ENCODE measurements around the gene MMP27.
"Not testable (repeated sequence)": the region's sequence is repeated elsewhere in the genome, so short reads cannot be mapped to it uniquely, and the experiment has no call there.

MMP27 gene, protein sequence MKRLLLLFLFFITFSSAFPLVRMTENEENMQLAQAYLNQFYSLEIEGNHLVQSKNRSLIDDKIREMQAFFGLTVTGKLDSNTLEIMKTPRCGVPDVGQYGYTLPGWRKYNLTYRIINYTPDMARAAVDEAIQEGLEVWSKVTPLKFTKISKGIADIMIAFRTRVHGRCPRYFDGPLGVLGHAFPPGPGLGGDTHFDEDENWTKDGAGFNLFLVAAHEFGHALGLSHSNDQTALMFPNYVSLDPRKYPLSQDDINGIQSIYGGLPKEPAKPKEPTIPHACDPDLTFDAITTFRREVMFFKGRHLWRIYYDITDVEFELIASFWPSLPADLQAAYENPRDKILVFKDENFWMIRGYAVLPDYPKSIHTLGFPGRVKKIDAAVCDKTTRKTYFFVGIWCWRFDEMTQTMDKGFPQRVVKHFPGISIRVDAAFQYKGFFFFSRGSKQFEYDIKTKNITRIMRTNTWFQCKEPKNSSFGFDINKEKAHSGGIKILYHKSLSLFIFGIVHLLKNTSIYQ

GRCh38 chr11:102705626-102706025, at the start of gene MMP27:
Gene MMP27, minus strand, starts transcription at chr11:102705769. Its CDS starts 55 bp downstream, at chr11:102705714.
- DNase-seq (ENCODE audit: extremely low spot score, insufficient read length, low read depth), result no peak
- FAIRE-seq, result no peak

GRCh38 chr11:102753267-102753666, 47.7 kb upstream of the MMP27 start:
- no peak for FAIRE-seq

DNA sequence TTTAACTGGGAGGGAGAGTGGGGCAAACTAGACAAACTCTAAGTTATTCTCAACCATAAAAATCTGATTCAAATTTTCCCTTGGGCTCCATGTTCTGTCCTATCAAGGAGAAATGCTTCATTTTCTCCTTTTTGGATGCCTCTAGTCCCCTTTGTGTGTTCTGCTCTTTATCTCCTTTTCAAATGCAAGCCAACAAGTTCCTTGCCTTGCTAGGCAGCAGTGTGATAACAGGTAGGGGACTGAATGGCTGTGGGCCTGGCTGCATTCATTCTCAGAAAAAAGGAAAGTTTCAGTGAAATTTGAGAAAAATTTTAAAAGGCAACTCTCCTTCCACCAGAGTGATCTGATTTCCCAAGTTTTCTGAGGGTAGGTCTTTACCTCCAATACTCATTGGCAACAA, 46.1 kb upstream of the MMP27 start:
- DNase-seq (ENCODE audit: extremely low spot score, insufficient read length, low read depth) (no peak), FAIRE-seq (no peak)

More at GRCh38 chr11:102753267-102753666, 47.7 kb upstream of the MMP27 start:
- DNase-seq (ENCODE audit: extremely low spot score, insufficient read length, low read depth), result no peak

DNA sequence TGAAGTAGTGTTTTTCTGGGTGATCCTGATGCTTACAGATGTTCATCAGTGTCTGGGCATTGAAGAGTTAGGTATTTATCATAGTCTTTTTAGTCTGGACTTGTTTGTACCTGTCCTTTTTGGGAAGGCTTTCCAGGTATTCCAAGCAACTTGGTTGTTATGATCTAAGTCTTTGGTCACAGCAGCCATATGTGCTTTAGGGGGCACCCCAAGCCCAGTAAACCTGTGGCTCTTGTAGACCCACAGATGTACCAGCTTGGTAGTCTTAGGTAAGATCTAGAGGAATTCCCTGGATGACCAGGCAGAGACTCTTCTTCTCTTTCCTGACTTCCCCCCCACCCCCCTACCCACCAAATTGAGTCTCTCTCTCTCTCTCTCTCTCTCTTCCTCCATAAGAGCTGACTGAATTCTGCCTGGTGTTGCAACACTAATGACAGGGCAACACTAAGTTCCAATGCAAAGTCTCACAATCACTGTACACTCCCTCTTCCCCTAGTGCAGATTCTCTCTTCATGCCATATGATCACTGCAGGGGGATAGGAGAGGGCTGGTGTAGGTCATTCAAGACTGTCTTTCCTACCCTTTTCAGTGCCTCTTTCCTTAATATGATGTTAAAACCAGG, 43.6 kb upstream of the MMP27 start:
- FAIRE-seq (no peak), DNase-seq (ENCODE audit: extremely low spot score, insufficient read length, low read depth) (no peak)

- DNase-seq (ENCODE audit: extremely low spot score, insufficient read length, low read depth); FAIRE-seq: not testable (repeated sequence)
These were observed 41.4 kb upstream of the MMP27 start for GRCh38 chr11:102746746-102747578.

DNA sequence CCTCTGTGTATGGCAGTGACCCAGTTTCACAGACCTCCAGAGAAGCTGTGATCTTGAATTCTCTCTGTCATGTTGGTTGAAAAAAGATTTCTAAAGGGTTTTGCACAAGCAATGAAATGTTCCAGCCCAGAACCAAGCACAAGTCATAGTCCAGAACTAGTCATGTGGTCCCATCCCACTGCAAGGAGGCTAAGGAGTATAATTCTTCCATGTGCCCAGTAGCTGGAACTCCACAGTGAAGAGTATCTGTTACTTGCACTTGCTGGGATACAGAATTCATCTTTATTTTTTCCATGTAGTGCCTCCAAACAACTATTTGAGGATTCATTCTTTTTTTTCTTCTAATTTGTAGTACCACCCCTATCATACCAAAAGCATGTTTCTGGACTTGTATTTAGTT, 29.1 kb upstream of the MMP27 start:
- DNase-seq (ENCODE audit: extremely low spot score, insufficient read length, low read depth), result no peak
- no peak for FAIRE-seq

DNA sequence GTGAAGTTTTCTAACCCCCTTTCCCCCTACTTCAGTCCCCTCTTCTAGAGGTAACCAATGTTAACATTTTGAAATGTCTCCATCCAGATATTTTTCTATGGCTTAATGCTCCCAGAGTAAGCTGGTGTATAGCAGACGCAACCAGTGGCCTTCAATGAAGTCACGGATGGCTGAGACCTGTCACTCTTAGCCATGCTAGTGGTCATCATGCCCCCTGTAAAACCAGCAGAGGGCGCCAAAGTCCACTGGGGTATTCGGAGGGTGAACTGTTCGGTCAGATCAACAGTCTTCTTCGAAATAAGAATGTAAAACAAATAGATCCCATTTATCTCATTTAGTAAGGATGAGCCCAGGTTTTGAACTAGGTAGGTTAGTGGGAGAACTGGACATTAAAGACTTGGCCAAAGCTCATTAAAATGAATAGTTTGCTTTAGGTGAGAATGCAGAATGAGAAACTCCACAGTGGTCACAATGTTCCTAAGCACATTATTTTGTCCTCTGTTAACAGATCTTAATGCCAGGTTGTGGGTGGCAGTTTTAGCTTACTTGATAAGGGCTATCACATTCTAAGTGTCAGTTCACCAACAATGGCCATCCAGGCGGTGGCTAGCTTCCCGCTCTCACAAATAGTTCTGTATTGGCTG, 27.8 kb upstream of the MMP27 start:
- no peak for DNase-seq (ENCODE audit: extremely low spot score, insufficient read length, low read depth)
- no peak for FAIRE-seq

DNA sequence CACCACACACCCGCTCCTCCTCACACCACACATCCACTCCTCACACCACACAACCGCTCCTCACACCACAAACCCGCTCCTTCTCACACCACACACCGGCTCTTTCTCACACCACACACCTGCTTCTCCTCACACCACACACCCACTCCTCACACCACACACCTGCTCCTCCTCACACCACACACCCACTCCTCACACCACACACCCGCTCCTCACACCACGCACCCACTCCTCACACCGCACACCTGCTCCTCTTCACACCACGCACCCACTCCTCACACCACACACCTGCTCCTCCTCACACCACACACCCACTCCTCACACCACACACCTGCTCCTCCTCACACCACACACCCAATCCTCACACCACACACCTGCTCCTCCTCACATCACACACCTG, 25.4 kb upstream of the MMP27 start:
- FAIRE-seq; DNase-seq (ENCODE audit: extremely low spot score, insufficient read length, low read depth): not testable (repeated sequence)

- DNase-seq (ENCODE audit: extremely low spot score, insufficient read length, low read depth) (no peak), FAIRE-seq (no peak)
These were observed 24.6 kb upstream of the MMP27 start for GRCh38 chr11:102729849-102730815.

- FAIRE-seq (no peak), DNase-seq (ENCODE audit: extremely low spot score, insufficient read length, low read depth) (no peak)
These were observed 22.3 kb upstream of the MMP27 start for GRCh38 chr11:102727890-102728289.

DNA sequence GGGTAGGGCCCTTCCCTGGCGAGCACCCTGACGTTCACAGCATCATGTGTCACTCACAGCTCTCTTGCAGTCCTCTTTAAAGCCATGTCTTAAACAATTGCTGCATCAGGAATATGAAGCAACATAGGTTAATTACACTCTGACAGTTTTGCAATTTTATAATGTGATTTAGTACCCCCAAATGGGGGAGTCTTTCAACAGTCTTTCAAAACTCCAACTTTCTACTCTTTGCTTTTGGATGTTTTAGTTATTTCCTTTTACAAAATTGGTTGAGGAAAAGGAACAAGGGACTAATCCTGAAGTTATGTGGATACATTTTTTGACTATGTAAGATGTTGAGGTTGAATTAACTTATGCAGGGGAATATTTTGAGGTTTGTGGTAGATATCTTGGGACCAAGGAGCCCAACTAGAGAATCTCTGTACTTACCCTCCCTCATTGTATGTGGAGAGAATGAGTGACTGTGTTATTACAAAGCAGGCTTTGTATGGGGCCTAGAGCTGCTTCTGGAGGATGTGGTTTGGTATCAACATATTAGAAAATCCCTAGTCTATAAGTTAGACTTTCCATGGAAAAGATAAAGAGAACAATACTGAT, 19.4 kb upstream of the MMP27 start, which contains the start of gene MMP8:
Gene MMP8 (minus strand): TSS at position 51 of the 597 bp plus-strand sequence. CDS start 99 bp downstream, outside the sequence.
- DNase-seq (ENCODE audit: extremely low spot score, insufficient read length, low read depth) (no peak), FAIRE-seq (no peak)

DNA sequence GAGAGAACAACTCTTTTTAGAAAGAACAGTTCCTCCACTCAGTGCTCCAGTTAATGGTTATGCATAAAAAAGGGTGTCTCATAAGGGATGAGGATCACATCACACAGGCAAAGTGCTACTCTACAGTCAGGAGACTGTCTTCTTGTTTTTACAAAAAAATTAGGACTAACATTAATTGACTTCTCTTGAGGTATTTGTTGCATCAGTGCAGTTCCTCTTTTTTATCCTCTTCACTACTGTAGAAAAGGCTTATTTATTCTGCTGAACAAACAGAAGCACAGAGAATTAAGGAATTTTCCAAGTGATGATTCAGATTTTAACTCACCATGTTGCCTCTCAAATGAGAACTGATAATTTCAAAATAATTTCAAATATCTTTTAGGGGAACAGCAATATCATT, 17.3 kb upstream of the MMP27 start:
- DNase-seq (ENCODE audit: extremely low spot score, insufficient read length, low read depth) (no peak), FAIRE-seq (no peak)

DNA sequence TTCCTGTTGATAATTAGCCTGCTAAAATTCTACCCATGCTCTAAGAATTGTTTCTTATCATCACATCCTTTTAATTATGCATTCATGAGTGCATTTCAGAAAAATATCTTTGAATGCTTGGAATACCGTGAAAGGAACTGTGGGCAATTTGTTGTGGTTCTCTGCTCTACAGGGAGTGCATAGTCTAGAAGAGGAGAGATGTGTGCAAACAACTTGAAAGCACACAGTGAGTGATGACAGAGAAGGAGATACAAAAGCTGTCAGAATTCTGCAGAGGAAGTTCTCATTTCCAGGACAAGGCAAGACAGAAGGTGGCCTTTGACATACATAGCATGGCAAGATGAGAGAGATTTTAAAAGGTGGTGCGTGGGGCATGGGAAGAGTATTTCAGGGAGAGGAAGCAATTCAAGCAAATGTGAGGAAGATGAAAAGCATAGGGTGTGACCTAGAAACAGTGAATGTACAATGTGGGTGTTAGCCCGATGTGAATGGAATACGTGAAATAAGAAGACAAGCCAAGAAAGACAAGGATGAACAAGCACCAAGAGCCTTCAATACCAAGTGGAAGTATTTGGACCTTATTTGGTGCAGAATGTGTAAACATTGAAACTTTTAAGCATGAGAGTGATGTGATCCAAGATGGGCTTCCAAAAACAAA, 14.2 kb upstream of the MMP27 start:
- no peak for FAIRE-seq
- no peak for DNase-seq (ENCODE audit: extremely low spot score, insufficient read length, low read depth)

GRCh38 chr11:102717280-102717679, 11.7 kb upstream of the MMP27 start:
- FAIRE-seq, result no peak
- DNase-seq (ENCODE audit: extremely low spot score, insufficient read length, low read depth), result no peak

DNA sequence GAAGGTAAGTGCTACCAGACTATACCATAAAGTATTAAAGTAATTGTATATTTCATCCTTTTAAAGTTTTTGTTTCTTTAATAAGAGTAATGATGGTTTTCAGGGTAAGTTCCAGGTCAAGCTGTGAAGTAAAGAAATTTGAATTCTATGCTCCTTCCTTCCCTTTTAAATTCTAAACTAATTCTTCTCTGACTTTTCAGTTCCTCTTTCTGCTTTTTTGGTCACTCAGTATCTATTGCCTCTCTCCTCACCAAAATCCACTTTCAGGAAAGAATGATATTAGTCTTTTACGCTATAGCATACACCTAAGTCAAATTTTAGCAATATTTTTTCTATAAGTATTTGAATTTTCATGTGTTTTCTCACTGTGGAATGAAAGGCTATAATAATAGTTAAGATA, 11.0 kb upstream of the MMP27 start:
- DNase-seq (ENCODE audit: extremely low spot score, insufficient read length, low read depth) (no peak), FAIRE-seq (peak; percentile 12)

DNA sequence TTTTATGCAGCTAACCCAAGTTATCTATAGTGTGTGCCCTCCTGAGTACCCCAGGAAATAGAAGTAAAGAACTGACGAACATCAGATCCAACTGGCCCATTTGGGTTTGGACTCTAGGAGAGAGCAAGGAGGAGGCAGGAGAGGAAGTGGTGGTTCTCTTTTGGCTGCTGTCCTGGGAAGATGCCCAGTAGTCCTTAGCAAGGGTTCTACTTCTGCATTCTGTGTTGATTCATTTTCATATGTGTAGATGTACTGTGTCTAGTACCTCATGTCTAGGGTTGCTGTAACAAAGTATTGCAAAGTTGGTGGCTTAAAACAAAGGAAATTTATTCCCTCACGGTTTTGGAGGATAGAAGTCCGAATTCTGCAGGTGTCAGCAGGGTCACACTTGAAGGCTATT, 6.6 kb upstream of the MMP27 start:
- DNase-seq (ENCODE audit: extremely low spot score, insufficient read length, low read depth) (no peak), FAIRE-seq (no peak)

- FAIRE-seq, result no peak
These were observed 3.8 kb upstream of the MMP27 start for GRCh38 chr11:102709201-102709945.

More at GRCh38 chr11:102709201-102709945, 3.8 kb upstream of the MMP27 start:
- no peak for DNase-seq (ENCODE audit: extremely low spot score, insufficient read length, low read depth)

Data from GM18507 (cell line).